ENCODE measurements around the gene PAOX.

The PAOX gene

GRCh38 chr10:133336118-133336576, 42.9 kb upstream of the PAOX start:
- in situ Hi-C loops (cut with HindIII; ENCODE audit: low sequenced_read_pairs): no loop called here
- no peak overlapping the region for H3K4me3 ChIP-seq (ENCODE audit: low read depth, low read length)
- no peak for TF ChIP-seq CTCF (IDR thresholded peaks at IDR 0.05; ENCODE audit: low read depth, low read length)
- DNase-seq (ENCODE audit: low read depth, low spot score): no peak

GRCh38 chr10:133336577-133337369, 42.3 kb upstream of the PAOX start, which contains the start of gene CALY:
TSS of gene CALY (minus strand) at chr10:133336896. CDS start at chr10:133328989, 7,907 bp downstream.
- DNase-seq (ENCODE audit: low read depth, low spot score): no peak
- H3K4me3 ChIP-seq (ENCODE audit: low read depth, low read length): no peak within 1 kb of the TSS
- TF ChIP-seq CTCF (IDR thresholded peaks at IDR 0.05; ENCODE audit: low read depth, low read length): no peak
- in situ Hi-C loops (cut with HindIII; ENCODE audit: low sequenced_read_pairs): no loop called here

GRCh38 chr10:133337370-133337725, 41.7 kb upstream of the PAOX start:
- in situ Hi-C loops (cut with HindIII; ENCODE audit: low sequenced_read_pairs): no loop called here
- DNase-seq (ENCODE audit: low read depth, low spot score): no peak
- TF ChIP-seq CTCF (IDR thresholded peaks at IDR 0.05; ENCODE audit: low read depth, low read length): no peak
- no peak overlapping the region for H3K4me3 ChIP-seq (ENCODE audit: low read depth, low read length)

- in situ Hi-C loops (cut with HindIII; ENCODE audit: low sequenced_read_pairs): no loop called here
- no peak overlapping the region for H3K4me3 ChIP-seq (ENCODE audit: low read depth, low read length)
- no peak for DNase-seq (ENCODE audit: low read depth, low spot score)
- TF ChIP-seq CTCF (IDR thresholded peaks at IDR 0.05; ENCODE audit: low read depth, low read length): no peak
Measured at GRCh38 chr10:133338080-133339071, 40.7 kb upstream of the PAOX start.

- no peak for TF ChIP-seq CTCF (IDR thresholded peaks at IDR 0.05; ENCODE audit: low read depth, low read length)
- H3K4me3 ChIP-seq (ENCODE audit: low read depth, low read length): no peak overlapping the region
- in situ Hi-C loops (cut with HindIII; ENCODE audit: low sequenced_read_pairs): no loop called here
- DNase-seq (ENCODE audit: low read depth, low spot score): no peak
Measured at GRCh38 chr10:133339708-133340380, 39.2 kb upstream of the PAOX start.

- no peak overlapping the region for H3K4me3 ChIP-seq (ENCODE audit: low read depth, low read length)
- no peak for DNase-seq (ENCODE audit: low read depth, low spot score)
- TF ChIP-seq CTCF (IDR thresholded peaks at IDR 0.05; ENCODE audit: low read depth, low read length): no peak
- in situ Hi-C loops (cut with HindIII; ENCODE audit: low sequenced_read_pairs): no loop called here
Measured at GRCh38 chr10:133341983-133342382, 37.1 kb upstream of the PAOX start.

Data from astrocyte of the spinal cord (primary cell).